ENCODE results near the gene RNF207. TPM values are rescaled to one million over a fixed set of nuclear protein-coding genes. Genes with fewer than 3 reads are reported as not detected.
A peak's percentile ranks its signal among the peaks of the same experiment; 100 is the strongest.

RNF207 gene
- total and polyA plus RNA-seq, 2 of the 13 experiments (the other 11 are each of a cell fraction or from before 2014, with no cell fraction given) = 9.8 to 15.9 TPM

- TF ChIP-seq PRDM15 (CRISPR knock-in tag; IDR thresholded peaks at IDR 0.05) (no peak; the same call in 1 of the 2 replicates), ZNF879 (CRISPR knock-in tag; IDR thresholded peaks at IDR 0.05) (peak; percentile 61; the same call in 1 of the 2 replicates), ZSCAN31 (CRISPR knock-in tag; IDR thresholded peaks at IDR 0.05; ENCODE audit: low read depth) (no peak; the same call in 1 of the 2 replicates), ZNF12 (CRISPR knock-in tag; IDR thresholded peaks at IDR 0.05) (0 out of 2 replicates have a peak, but pooled peaks have one; percentile 29), ZNF512B (CRISPR knock-in tag; IDR thresholded peaks at IDR 0.05; ENCODE audit: borderline replicate concordance) (0 out of 2 replicates have a peak, but pooled peaks have one; percentile 13), HNF1A (IDR thresholded peaks at IDR 0.05; ENCODE audit: low read depth) (no peak), HNF1A (CRISPR knock-in tag; IDR thresholded peaks at IDR 0.05; ENCODE audit: borderline replicate concordance) (peak; percentile 58; the same call in 1 of the 2 replicates), ZNF292 (CRISPR knock-in tag; IDR thresholded peaks at IDR 0.05; ENCODE audit: borderline replicate concordance, low read depth) (no peak; the same call in 1 of the 2 replicates), ZNF891 (CRISPR knock-in tag; IDR thresholded peaks at IDR 0.05) (peak; percentile 66; the same call in 1 of the 2 replicates), PREB (CRISPR knock-in tag; IDR thresholded peaks at IDR 0.05) (no peak)
- TF ChIP-seq, protein P1, sequence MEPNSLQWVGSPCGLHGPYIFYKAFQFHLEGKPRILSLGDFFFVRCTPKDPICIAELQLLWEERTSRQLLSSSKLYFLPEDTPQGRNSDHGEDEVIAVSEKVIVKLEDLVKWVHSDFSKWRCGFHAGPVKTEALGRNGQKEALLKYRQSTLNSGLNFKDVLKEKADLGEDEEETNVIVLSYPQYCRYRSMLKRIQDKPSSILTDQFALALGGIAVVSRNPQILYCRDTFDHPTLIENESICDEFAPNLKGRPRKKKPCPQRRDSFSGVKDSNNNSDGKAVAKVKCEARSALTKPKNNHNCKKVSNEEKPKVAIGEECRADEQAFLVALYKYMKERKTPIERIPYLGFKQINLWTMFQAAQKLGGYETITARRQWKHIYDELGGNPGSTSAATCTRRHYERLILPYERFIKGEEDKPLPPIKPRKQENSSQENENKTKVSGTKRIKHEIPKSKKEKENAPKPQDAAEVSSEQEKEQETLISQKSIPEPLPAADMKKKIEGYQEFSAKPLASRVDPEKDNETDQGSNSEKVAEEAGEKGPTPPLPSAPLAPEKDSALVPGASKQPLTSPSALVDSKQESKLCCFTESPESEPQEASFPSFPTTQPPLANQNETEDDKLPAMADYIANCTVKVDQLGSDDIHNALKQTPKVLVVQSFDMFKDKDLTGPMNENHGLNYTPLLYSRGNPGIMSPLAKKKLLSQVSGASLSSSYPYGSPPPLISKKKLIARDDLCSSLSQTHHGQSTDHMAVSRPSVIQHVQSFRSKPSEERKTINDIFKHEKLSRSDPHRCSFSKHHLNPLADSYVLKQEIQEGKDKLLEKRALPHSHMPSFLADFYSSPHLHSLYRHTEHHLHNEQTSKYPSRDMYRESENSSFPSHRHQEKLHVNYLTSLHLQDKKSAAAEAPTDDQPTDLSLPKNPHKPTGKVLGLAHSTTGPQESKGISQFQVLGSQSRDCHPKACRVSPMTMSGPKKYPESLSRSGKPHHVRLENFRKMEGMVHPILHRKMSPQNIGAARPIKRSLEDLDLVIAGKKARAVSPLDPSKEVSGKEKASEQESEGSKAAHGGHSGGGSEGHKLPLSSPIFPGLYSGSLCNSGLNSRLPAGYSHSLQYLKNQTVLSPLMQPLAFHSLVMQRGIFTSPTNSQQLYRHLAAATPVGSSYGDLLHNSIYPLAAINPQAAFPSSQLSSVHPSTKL (CRISPR knock-in tag; IDR thresholded peaks at IDR 0.05) = peak; percentile 58; the same call in 1 of the 2 replicates
These were observed at the start of gene RNF207 (continued) for GRCh38 chr1:6205849-6206519.
